Activated T-cell treated with anti-CD3 and anti-CD28 coated beads, Interleukin-2, amount 50 U/mL, for 72 hours (primary cell): ENCODE measurements around the gene TCP11. TPM values are rescaled to one million over a fixed set of nuclear protein-coding genes. Genes with fewer than 3 reads are reported as not detected.
"Not testable (repeated sequence)": the region's sequence is repeated elsewhere in the genome, so short reads cannot be mapped to it uniquely, and the experiment has no call there.

Experiments used
- ATAC-seq, 2 donors: fragments of 150-1000 bp; cut with Tn5 transposase; replicated peaks in 1 of 2; 2 replicates each; pipeline ENCODE4 v1.10.0; 2021; ENCODE audit warnings: moderate library complexity in 2 of 2, mild to moderate bottlenecking in 1 of 2
- DNase-seq, 2 donors: peaks; one replicate each; pipeline ENCODE4 v3.0.0; 2021 to 2022; ENCODE audit warnings: mixed read lengths in 1 of 2
- H3K27ac Mint-ChIP-seq: one replicate; pipeline ENCODE4 v1.8.0; 2022; ENCODE audit warnings: mild to moderate bottlenecking, moderate library complexity, mixed read lengths
- H3K27me3 Mint-ChIP-seq: one replicate; pipeline ENCODE4 v1.8.0; 2022; ENCODE audit warnings: low read depth, mixed read lengths
- H3K36me3 Mint-ChIP-seq, 2 donors: one replicate each; pipeline ENCODE4 v1.8.0; 2022; ENCODE audit warnings: mixed read lengths in 2 of 2, mild to moderate bottlenecking in 1 of 2; ENCODE audit not compliant: insufficient read depth in 2 of 2
- H3K4me1 Mint-ChIP-seq: one replicate; pipeline ENCODE4 v1.8.0; 2022; ENCODE audit warnings: low read depth, mixed read lengths
- H3K4me3 Mint-ChIP-seq, 2 donors: one replicate each; pipeline ENCODE4 v1.8.0; 2022; ENCODE audit warnings: mild to moderate bottlenecking in 2 of 2, mixed read lengths in 2 of 2, moderate library complexity in 2 of 2
- H3K9me3 Mint-ChIP-seq, 2 donors: one replicate each; pipeline ENCODE4 v1.8.0; 2022; ENCODE audit warnings: mixed read lengths in 2 of 2
- total RNA-seq, 2 donors: library from RNA; stranded (reverse); gene quantifications; one replicate each; pipeline ENCODE4 v1.2.3, GENCODE V29; 2022

The TCP11 gene
- total RNA-seq, 2 donors from 2014 or later, result not detected

- no peaks in the 10 kb centered on the region for H3K9me3 Mint-ChIP-seq
- H3K27ac Mint-ChIP-seq, result no peak overlapping the region
- H3K36me3 Mint-ChIP-seq, result no peaks in the 10 kb centered on the region
- ATAC-seq, result no peak
- no peak overlapping the region for H3K4me3 Mint-ChIP-seq
- peaks cover 32% of the 10 kb centered on the region for H3K4me1 Mint-ChIP-seq
- peaks cover 17% of the 10 kb centered on the region for H3K27me3 Mint-ChIP-seq
- no peak for DNase-seq
Measured at GRCh38 chr6:35151466-35151865, 10.3 kb upstream of the TCP11 start.

GRCh38 chr6:35149891-35150566 is 8.9 kb upstream of the TCP11 start:
- Mint-ChIP-seq H3K36me3 (no peaks in the 10 kb centered on the region), H3K4me3 (no peak overlapping the region), H3K4me1 (peaks cover 36% of the 10 kb centered on the region), H3K9me3 (no peaks in the 10 kb centered on the region), H3K27me3 (peaks cover 17% of the 10 kb centered on the region), H3K27ac (no peak overlapping the region)
- ATAC-seq (no peak), DNase-seq (no peak)

DNA sequence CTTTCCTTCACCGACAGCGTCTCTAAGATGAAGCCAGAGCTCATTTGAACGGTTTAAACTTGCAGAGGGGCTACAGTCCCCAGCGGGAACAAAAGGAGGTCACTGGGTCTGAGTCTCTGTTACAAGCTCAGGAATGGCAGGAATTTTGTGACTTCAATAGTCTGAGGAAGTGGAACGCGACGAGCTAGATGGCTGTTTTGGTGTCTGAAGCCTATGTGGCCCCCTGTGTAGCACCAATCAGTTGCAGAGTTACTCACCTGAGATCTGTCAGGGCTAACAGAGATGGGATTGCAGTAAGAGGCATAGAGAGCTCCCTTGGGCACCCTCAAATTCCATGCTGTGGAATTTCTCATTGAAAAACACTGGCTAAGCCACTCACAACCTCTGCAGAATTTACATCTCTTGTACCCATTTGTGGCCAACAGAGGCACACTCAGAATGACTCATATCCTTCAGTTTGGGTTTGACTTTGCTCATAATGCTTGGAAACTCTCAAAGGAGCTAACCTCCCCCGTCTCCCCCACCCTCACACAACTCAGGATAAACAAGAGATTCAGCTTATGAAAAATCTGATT is 7.1 kb upstream of the TCP11 start:
- Mint-ChIP-seq H3K9me3 (no peaks in the 10 kb centered on the region), H3K4me1 (peaks cover 36% of the 10 kb centered on the region), H3K27ac (peak overlapping the region; percentile 83), H3K4me3 (peak overlapping the region; percentile 45 to 75), H3K27me3 (peaks cover 17% of the 10 kb centered on the region), H3K36me3 (no peaks in the 10 kb centered on the region)
- ATAC-seq (peak; percentile 96 to 97), DNase-seq (peak; percentile 61)

- no peaks in the 10 kb centered on the region for H3K9me3 Mint-ChIP-seq
- H3K27me3 Mint-ChIP-seq, result peaks cover 17% of the 10 kb centered on the region
- peaks cover 34% of the 10 kb centered on the region for H3K4me1 Mint-ChIP-seq
- no peaks in the 10 kb centered on the region for H3K36me3 Mint-ChIP-seq
- no peak for DNase-seq
- H3K27ac Mint-ChIP-seq, result no peak overlapping the region
- peak overlapping the region in 1 of 2 donors; percentile 75 for H3K4me3 Mint-ChIP-seq
- no peak for ATAC-seq
Measured at GRCh38 chr6:35147486-35147885, 6.3 kb upstream of the TCP11 start.

- peaks cover 29% of the 10 kb centered on the region for H3K4me1 Mint-ChIP-seq
- no peak overlapping the region for H3K4me3 Mint-ChIP-seq
- H3K36me3 Mint-ChIP-seq, result no peaks in the 10 kb centered on the region
- ATAC-seq (no peak), DNase-seq (no peak)
- no peak overlapping the region for H3K27ac Mint-ChIP-seq
- no peaks in the 10 kb centered on the region for H3K9me3 Mint-ChIP-seq
- H3K27me3 Mint-ChIP-seq, result peaks cover 17% of the 10 kb centered on the region
Measured at GRCh38 chr6:35147026-35147425, 5.9 kb upstream of the TCP11 start.

DNA sequence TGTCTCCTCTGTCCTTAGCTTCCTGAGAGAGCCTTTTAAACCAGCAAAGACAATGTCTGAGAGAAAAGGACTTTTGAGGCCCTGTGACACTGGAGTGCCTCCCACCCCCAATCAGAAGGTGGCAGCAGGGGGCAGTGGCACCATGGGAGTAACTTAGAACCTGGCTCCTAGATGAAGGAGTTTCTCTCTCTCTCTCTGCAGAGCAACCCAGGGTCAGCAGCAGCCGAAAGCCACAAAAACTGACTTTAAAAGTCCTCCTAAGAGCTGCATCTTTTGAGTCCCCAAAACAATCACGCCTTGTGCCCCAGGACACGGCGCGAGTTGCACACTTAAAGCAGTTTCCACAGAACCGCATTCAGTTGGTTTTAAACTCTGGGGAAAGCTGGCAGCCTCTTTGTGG is 5.3 kb upstream of the TCP11 start:
- Mint-ChIP-seq H3K9me3 (no peaks in the 10 kb centered on the region), H3K27ac (no peak overlapping the region), H3K36me3 (no peaks in the 10 kb centered on the region), H3K4me3 (no peak overlapping the region), H3K4me1 (peaks cover 33% of the 10 kb centered on the region), H3K27me3 (peaks cover 17% of the 10 kb centered on the region)
- peak; percentile 42 to 46 for DNase-seq
- ATAC-seq, result peak; percentile 38 to 43

- Mint-ChIP-seq H3K9me3 (no peaks in the 10 kb centered on the region), H3K27ac (no peak overlapping the region), H3K4me3 (no peak overlapping the region), H3K36me3 (no peaks in the 10 kb centered on the region), H3K27me3 (peaks cover 17% of the 10 kb centered on the region), H3K4me1 (peaks cover 35% of the 10 kb centered on the region)
- ATAC-seq (no peak), DNase-seq (no peak)
Measured at GRCh38 chr6:35145757-35146156, 4.6 kb upstream of the TCP11 start.

GRCh38 chr6:35142588-35143569 is 1.7 kb upstream of the TCP11 start:
- DNase-seq, result no peak
- no peak for ATAC-seq
- no peak overlapping the region for H3K4me3 Mint-ChIP-seq
- H3K27ac Mint-ChIP-seq, result no peak overlapping the region
- peaks cover 28% of the 10 kb centered on the region for H3K4me1 Mint-ChIP-seq
- no peaks in the 10 kb centered on the region for H3K9me3 Mint-ChIP-seq
- no peaks in the 10 kb centered on the region for H3K36me3 Mint-ChIP-seq
- peaks cover 21% of the 10 kb centered on the region for H3K27me3 Mint-ChIP-seq

- Mint-ChIP-seq H3K4me1 (peaks cover 16% of the 10 kb centered on the region), H3K4me3 (peak overlapping the region; percentile 52 to 78), H3K36me3 (no peaks in the 10 kb centered on the region), H3K27ac (no peak overlapping the region), H3K27me3 (peaks cover 21% of the 10 kb centered on the region), H3K9me3 (no peaks in the 10 kb centered on the region)
- DNase-seq (no peak), ATAC-seq (peak; percentile 7 to 11)
Measured at GRCh38 chr6:35140639-35141006, 516 bp downstream of the TCP11 start.

DNA sequence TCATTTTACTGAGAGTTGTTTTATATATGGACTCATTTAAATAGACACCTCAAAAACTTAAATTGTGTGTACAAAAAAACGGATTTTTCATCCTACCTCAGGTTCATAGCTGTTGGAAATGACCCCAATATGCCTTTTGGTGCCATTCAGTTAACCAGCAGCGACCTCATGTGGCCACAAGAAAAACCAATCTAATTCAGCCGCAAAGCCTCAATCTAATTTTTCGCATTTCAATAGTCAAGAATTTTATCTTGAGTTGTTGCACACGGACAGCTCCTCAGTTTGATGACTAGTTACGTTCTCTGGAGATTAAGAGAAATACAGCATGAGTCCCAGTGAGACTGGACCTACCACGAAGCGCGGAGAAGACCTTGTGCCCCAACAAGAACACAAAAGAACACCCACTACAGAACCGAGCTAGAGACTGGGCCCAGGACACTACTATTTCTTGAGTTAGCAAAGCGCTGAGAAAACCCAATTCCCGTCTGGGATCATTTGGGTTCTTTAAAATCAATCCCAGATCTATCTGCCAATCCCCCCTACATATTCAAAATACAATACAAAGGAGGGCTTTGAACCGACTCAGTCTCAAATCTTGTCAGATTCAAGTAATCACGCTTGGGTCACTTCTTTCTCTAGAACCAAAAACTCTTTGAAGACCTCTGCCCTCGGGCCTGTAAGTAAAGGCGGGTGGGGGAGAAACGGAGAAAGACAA is 1.1 kb downstream of the TCP11 start:
- Mint-ChIP-seq H3K4me3 (peak overlapping the region; percentile 52 to 78), H3K4me1 (peaks cover 16% of the 10 kb centered on the region), H3K9me3 (no peaks in the 10 kb centered on the region), H3K36me3 (no peaks in the 10 kb centered on the region), H3K27me3 (peaks cover 21% of the 10 kb centered on the region), H3K27ac (peak overlapping the region; percentile 10)
- ATAC-seq (peak; percentile 33 to 37), DNase-seq (peak; percentile 47 to 55)

DNA sequence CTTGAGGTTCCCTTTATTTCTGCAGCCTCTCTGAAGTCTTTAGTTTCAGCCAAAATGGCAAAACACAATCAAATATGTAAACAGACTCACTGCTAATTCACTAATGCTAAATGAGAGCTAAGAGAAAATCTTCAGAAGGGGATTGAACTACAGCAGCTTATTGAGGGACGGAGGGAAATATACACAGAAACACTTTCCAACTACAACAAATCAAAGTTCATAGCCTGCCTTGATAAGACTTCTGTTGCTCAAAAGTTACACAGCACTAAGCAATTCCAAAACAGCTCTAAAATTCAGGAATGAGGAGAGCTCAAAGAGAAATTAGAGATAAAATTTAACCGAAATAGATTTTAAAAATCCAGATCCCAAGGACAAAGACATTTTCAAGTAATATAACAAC is 1.7 kb downstream of the TCP11 start:
- H3K4me3 Mint-ChIP-seq, result no peak overlapping the region
- H3K4me1 Mint-ChIP-seq, result peaks cover 16% of the 10 kb centered on the region
- no peaks in the 10 kb centered on the region for H3K36me3 Mint-ChIP-seq
- H3K9me3 Mint-ChIP-seq, result no peaks in the 10 kb centered on the region
- no peak for DNase-seq
- H3K27me3 Mint-ChIP-seq, result peaks cover 21% of the 10 kb centered on the region
- no peak overlapping the region for H3K27ac Mint-ChIP-seq
- ATAC-seq, result no peak

DNA sequence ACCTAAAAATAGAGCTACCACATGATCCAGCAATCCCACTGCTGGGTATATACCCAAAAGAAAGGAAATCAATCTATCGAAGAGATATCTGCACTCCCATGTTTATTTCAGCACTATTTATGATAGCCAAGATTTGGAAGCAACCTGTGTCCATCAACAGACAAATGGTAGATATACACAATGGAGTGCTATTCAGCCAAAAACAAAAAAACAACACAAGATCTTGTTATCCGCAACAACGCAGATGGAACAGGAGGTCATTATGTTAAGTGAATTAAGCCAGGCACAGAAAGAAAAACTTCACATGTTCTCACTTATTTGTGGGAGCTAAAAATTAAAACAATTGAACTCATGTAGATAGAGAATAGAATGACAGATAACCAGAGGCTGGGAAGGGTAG is 2.9 kb downstream of the TCP11 start:
- H3K27ac Mint-ChIP-seq, H3K4me3 Mint-ChIP-seq: not testable (repeated sequence)

GRCh38 chr6:35136185-35136584 is 5.0 kb downstream of the TCP11 start:
- Mint-ChIP-seq H3K9me3 (no peaks in the 10 kb centered on the region), H3K4me1 (peaks cover 11% of the 10 kb centered on the region), H3K36me3 (no peaks in the 10 kb centered on the region), H3K4me3 (no peak overlapping the region), H3K27ac (no peak overlapping the region), H3K27me3 (peaks cover 21% of the 10 kb centered on the region)
- ATAC-seq, result no peak
- DNase-seq, result no peak

More for the DNA sequence above, 2.9 kb downstream of the TCP11 start:
- not testable (repeated sequence) for ATAC-seq, H3K36me3 Mint-ChIP-seq, H3K9me3 Mint-ChIP-seq, DNase-seq
- Mint-ChIP-seq H3K27me3 (peaks cover 21% of the 10 kb centered on the region), H3K4me1 (peaks cover 16% of the 10 kb centered on the region)
